Measurements from ENCODE around the gene PODXL2.

Gene PODXL2

GRCh38 chr3:127608362-127608718 is 20.6 kb upstream of the PODXL2 start:
- H3K4me3 ChIP-seq (replicated peaks; ENCODE audit: low read depth, low read length), result no peak overlapping the region
- DNase-seq (ENCODE audit: extremely low read depth, insufficient read length), result no peak
- no peaks in the 10 kb centered on the region for H3K27me3 ChIP-seq (replicated peaks; ENCODE audit: control insufficient read depth, insufficient read depth, low read length)
- TF ChIP-seq, protein P1, sequence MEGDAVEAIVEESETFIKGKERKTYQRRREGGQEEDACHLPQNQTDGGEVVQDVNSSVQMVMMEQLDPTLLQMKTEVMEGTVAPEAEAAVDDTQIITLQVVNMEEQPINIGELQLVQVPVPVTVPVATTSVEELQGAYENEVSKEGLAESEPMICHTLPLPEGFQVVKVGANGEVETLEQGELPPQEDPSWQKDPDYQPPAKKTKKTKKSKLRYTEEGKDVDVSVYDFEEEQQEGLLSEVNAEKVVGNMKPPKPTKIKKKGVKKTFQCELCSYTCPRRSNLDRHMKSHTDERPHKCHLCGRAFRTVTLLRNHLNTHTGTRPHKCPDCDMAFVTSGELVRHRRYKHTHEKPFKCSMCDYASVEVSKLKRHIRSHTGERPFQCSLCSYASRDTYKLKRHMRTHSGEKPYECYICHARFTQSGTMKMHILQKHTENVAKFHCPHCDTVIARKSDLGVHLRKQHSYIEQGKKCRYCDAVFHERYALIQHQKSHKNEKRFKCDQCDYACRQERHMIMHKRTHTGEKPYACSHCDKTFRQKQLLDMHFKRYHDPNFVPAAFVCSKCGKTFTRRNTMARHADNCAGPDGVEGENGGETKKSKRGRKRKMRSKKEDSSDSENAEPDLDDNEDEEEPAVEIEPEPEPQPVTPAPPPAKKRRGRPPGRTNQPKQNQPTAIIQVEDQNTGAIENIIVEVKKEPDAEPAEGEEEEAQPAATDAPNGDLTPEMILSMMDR (IDR thresholded peaks at IDR 0.05; ENCODE audit: insufficient read depth, low read length, poor library complexity, severe bottlenecking), result no peak
- peaks cover 53% of the 10 kb centered on the region for H3K36me3 ChIP-seq (ENCODE audit: control insufficient read depth, insufficient read depth, low read length)

DNA sequence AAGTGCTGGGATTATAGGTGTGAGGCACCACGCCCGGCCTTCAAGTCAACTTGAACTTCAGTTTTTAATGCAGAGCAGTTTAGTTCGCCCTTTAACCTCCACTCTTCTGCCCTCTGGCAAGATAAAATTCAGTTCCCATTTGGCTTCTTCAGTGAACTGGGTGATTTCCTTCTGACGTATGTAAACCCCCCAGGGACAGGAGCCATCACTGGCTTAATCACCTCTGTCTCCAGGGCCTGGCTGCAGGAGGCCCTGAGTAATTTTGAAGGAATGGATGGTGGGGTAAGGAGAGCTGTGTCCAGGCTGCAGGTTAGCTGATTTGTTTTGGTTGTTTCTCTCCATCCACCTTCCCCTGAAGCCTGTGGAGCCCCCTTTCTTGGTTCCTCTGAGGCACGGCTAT is 18.9 kb upstream of the PODXL2 start:
- TF ChIP-seq, protein P1 (IDR thresholded peaks at IDR 0.05; ENCODE audit: insufficient read depth, low read length, poor library complexity, severe bottlenecking), result no peak
- Histone ChIP-seq H3K36me3 (ENCODE audit: control insufficient read depth, insufficient read depth, low read length) (peaks cover 50% of the 10 kb centered on the region), H3K27me3 (replicated peaks; ENCODE audit: control insufficient read depth, insufficient read depth, low read length) (no peaks in the 10 kb centered on the region), H3K4me3 (replicated peaks; ENCODE audit: low read depth, low read length) (no peak overlapping the region)
- DNase-seq (ENCODE audit: extremely low read depth, insufficient read length), result no peak

GRCh38 chr3:127611251-127611650 is 17.7 kb upstream of the PODXL2 start:
- peaks cover 52% of the 10 kb centered on the region for H3K36me3 ChIP-seq (ENCODE audit: control insufficient read depth, insufficient read depth, low read length)
- H3K27me3 ChIP-seq (replicated peaks; ENCODE audit: control insufficient read depth, insufficient read depth, low read length), result no peaks in the 10 kb centered on the region
- DNase-seq (ENCODE audit: extremely low read depth, insufficient read length), result no peak
- H3K4me3 ChIP-seq (replicated peaks; ENCODE audit: low read depth, low read length), result no peak overlapping the region
- TF ChIP-seq, protein P1 (IDR thresholded peaks at IDR 0.05; ENCODE audit: insufficient read depth, low read length, poor library complexity, severe bottlenecking), result no peak

DNA sequence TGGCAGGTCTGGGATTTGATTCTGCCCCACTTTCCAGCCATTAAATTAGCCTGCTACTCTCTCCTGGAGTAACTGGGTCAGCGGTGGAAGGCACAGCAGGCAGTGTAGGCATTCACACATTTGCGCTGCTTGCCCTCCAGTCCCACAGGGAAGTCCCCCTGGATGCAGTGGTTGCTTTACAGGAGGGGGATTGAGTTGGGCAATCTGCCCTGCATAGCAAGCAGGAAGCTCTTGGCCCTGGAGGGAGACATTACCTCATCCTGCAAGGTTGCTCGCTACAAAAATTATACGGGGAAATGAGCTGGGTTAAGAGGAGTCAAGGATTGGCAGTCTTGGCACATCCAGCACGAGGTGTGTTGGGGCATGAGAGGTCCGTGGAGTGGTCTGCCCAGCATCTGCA is 16.0 kb upstream of the PODXL2 start:
- peaks cover 56% of the 10 kb centered on the region for H3K36me3 ChIP-seq (ENCODE audit: control insufficient read depth, insufficient read depth, low read length)
- no peak for DNase-seq (ENCODE audit: extremely low read depth, insufficient read length)
- H3K27me3 ChIP-seq (replicated peaks; ENCODE audit: control insufficient read depth, insufficient read depth, low read length), result no peaks in the 10 kb centered on the region
- TF ChIP-seq, protein P1 (IDR thresholded peaks at IDR 0.05; ENCODE audit: insufficient read depth, low read length, poor library complexity, severe bottlenecking), result no peak
- no peak overlapping the region for H3K4me3 ChIP-seq (replicated peaks; ENCODE audit: low read depth, low read length)

GRCh38 chr3:127613406-127613805 is 15.6 kb upstream of the PODXL2 start:
- Histone ChIP-seq H3K36me3 (ENCODE audit: control insufficient read depth, insufficient read depth, low read length) (peaks cover 55% of the 10 kb centered on the region), H3K27me3 (replicated peaks; ENCODE audit: control insufficient read depth, insufficient read depth, low read length) (no peaks in the 10 kb centered on the region), H3K4me3 (replicated peaks; ENCODE audit: low read depth, low read length) (no peak overlapping the region)
- no peak for DNase-seq (ENCODE audit: extremely low read depth, insufficient read length)
- TF ChIP-seq, protein P1 (IDR thresholded peaks at IDR 0.05; ENCODE audit: insufficient read depth, low read length, poor library complexity, severe bottlenecking), result no peak

- Histone ChIP-seq H3K27me3 (replicated peaks; ENCODE audit: control insufficient read depth, insufficient read depth, low read length) (no peaks in the 10 kb centered on the region), H3K4me3 (replicated peaks; ENCODE audit: low read depth, low read length) (no peak overlapping the region), H3K36me3 (ENCODE audit: control insufficient read depth, insufficient read depth, low read length) (peaks cover 48% of the 10 kb centered on the region)
- TF ChIP-seq, protein P1 (IDR thresholded peaks at IDR 0.05; ENCODE audit: insufficient read depth, low read length, poor library complexity, severe bottlenecking), result no peak
- DNase-seq (ENCODE audit: extremely low read depth, insufficient read length), result no peak
Observed at GRCh38 chr3:127614928-127615589, 13.9 kb upstream of the PODXL2 start.
